ENCODE data around the gene LPP.

DNA sequence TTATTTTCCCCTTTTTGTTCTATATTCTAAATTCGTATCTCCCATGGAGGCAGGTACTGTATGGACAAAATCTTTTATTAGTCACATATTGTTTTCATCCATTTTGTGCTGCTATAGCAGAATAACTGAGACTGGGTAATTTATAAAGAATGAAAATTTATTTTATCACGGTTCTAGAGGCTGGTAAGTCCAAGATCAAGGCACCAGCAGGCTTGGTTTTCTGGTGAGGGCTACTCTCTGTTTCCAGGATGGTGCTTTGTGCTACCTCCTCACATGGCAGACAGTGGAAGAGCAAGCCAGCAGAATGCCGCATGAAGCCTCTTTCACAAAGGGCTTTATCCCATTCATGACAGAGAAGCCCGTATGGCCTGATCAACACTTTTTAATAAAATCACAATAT is 595.9 kb downstream of the LPP start:
- TF ChIP-seq POLR2AphosphoS5 (IDR thresholded peaks at IDR 0.05; ENCODE audit: low read depth, low read length), result no peak
- no peak for TF ChIP-seq SIN3A (IDR thresholded peaks at IDR 0.05; ENCODE audit: borderline replicate concordance, insufficient read depth, low read length)
- TF ChIP-seq, protein P1, sequence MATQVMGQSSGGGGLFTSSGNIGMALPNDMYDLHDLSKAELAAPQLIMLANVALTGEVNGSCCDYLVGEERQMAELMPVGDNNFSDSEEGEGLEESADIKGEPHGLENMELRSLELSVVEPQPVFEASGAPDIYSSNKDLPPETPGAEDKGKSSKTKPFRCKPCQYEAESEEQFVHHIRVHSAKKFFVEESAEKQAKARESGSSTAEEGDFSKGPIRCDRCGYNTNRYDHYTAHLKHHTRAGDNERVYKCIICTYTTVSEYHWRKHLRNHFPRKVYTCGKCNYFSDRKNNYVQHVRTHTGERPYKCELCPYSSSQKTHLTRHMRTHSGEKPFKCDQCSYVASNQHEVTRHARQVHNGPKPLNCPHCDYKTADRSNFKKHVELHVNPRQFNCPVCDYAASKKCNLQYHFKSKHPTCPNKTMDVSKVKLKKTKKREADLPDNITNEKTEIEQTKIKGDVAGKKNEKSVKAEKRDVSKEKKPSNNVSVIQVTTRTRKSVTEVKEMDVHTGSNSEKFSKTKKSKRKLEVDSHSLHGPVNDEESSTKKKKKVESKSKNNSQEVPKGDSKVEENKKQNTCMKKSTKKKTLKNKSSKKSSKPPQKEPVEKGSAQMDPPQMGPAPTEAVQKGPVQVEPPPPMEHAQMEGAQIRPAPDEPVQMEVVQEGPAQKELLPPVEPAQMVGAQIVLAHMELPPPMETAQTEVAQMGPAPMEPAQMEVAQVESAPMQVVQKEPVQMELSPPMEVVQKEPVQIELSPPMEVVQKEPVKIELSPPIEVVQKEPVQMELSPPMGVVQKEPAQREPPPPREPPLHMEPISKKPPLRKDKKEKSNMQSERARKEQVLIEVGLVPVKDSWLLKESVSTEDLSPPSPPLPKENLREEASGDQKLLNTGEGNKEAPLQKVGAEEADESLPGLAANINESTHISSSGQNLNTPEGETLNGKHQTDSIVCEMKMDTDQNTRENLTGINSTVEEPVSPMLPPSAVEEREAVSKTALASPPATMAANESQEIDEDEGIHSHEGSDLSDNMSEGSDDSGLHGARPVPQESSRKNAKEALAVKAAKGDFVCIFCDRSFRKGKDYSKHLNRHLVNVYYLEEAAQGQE (IDR thresholded peaks at IDR 0.05; ENCODE audit: insufficient read depth in 1 of 2, low read depth in 2 of 2, low read length in 2 of 2), result no peak
- no peak for TF ChIP-seq FOXP2 (optimal IDR thresholded peaks at IDR 0.05; ENCODE audit: borderline replicate concordance, extremely low read depth, extremely low read length, insufficient read depth)
